ENCODE results near the gene CCDC144A. TPM values are rescaled to one million over a fixed set of nuclear protein-coding genes. Genes with fewer than 3 reads are reported as not detected.
"Not testable (repeated sequence)": the region's sequence is repeated elsewhere in the genome, so short reads cannot be mapped to it uniquely, and the experiment has no call there.

The CCDC144A gene, protein sequence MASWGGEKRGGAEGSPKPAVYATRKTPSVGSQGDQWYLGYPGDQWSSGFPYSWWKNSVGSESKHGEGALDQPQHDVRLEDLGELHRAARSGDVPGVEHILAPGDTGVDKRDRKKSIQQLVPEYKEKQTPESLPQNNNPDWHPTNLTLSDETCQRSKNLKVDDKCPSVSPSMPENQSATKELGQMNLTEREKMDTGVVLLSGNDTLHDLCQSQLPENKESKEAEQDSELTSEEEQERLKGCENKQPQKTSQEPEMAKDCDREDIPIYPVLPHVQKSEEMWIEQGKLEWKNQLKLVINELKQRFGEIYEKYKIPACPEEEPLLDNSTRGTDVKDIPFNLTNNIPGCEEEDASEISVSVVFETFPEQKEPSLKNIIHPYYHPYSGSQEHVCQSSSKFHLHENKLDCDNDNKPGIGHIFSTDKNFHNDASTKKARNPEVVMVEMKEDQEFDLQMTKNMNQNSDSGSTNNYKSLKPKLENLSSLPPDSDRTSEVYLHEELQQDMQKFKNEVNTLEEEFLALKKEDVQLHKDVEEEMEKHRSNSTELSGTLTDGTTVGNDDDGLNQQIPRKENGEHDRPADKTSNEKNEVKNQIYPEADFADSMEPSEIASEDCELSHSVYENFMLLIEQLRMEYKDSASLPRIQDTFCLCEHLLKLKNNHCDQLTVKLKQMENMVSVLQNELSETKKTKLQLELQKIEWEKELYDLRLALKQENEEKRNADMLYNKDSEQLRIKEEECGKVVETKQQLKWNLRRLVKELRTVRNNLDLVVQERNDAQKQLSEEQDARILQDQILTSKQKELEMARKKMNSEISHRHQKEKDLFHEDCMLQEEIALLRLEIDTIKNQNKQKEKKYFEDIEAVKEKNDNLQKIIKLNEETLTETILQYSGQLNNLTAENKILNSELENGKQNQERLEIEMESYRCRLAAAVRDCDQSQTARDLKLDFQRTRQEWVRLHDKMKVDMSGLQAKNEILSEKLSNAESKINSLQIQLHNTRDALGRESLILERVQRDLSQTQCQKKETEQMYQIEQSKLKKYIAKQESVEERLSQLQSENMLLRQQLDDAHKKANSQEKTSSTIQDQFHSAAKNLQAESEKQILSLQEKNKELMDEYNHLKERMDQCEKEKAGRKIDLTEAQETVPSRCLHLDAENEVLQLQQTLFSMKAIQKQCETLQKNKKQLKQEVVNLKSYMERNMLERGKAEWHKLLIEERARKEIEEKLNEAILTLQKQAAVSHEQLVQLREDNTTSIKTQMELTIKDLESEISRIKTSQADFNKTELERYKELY (N-terminal part only)
- 0.22 and 0.36 TPM in 2 replicates for polyA plus RNA-seq (2011; rRNA removed)
- polyA minus RNA-seq (2011; rRNA and poly(A)+ RNA removed) = 0.55 and 1.4 TPM in 2 replicates

- CTCF ChIA-PET; POLR2A ChIA-PET; DNase-seq (ENCODE audit: low read depth, low spot score); H3K4me3 ChIP-seq (ENCODE audit: low read depth, low read length); H3K27me3 ChIP-seq (ENCODE audit: control insufficient read depth, insufficient read depth, low read length); H3K27ac ChIP-seq (ENCODE audit: low read depth, low read length): not testable (repeated sequence)
- TF ChIP-seq, protein P1, sequence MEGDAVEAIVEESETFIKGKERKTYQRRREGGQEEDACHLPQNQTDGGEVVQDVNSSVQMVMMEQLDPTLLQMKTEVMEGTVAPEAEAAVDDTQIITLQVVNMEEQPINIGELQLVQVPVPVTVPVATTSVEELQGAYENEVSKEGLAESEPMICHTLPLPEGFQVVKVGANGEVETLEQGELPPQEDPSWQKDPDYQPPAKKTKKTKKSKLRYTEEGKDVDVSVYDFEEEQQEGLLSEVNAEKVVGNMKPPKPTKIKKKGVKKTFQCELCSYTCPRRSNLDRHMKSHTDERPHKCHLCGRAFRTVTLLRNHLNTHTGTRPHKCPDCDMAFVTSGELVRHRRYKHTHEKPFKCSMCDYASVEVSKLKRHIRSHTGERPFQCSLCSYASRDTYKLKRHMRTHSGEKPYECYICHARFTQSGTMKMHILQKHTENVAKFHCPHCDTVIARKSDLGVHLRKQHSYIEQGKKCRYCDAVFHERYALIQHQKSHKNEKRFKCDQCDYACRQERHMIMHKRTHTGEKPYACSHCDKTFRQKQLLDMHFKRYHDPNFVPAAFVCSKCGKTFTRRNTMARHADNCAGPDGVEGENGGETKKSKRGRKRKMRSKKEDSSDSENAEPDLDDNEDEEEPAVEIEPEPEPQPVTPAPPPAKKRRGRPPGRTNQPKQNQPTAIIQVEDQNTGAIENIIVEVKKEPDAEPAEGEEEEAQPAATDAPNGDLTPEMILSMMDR (IDR thresholded peaks at IDR 0.05; ENCODE audit: low read depth, low read length) = peak; percentile 3; the same call in 1 of the 2 replicates
- peaks cover 11% of the 10 kb centered on the region; the same call in 1 of the 2 replicates for H3K9me3 ChIP-seq (ENCODE audit: control insufficient read depth, insufficient read depth, low read length)
Observed at GRCh38 chr17:16689731-16690281, at the start of gene CCDC144A. Gene CCDC144A (plus strand): TSS chr17:16690241. CDS start chr17:16690401, 160 bp downstream.

DNA sequence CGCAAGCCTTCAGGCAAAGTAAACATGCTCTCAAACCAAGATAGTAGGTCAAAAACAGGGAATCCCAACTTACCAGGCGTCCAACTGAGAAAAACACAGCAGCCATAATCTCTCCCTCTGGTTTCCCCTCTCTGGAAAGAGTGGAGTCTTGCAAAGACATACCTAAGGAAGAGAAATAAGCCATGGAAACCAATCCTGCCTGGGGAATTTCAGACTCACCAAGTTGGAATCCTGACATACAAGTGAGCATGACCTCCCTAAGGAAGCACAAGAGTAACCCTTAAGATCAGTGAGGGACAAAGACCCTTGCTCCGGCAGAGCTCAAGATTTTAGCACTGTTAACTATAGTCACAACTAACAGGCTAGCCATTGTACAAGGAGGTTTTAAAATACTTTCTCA, 40.5 kb upstream of the CCDC144A start:
- H3K27ac ChIP-seq (ENCODE audit: low read depth, low read length) = no peak overlapping the region
- no peak for DNase-seq (ENCODE audit: low read depth, low spot score)
- CTCF ChIA-PET = interaction anchor here (1.6 kb wide), 1 partner anchor 60 kb away, joined by 5 read pairs; no protein-coding TSS in a partner anchor
- H3K27me3 ChIP-seq (ENCODE audit: control insufficient read depth, insufficient read depth, low read length) = no peaks in the 10 kb centered on the region
- H3K4me3 ChIP-seq (ENCODE audit: low read depth, low read length) = no peak overlapping the region
- peaks cover 4% of the 10 kb centered on the region; the same call in 1 of the 2 replicates for H3K9me3 ChIP-seq (ENCODE audit: control insufficient read depth, insufficient read depth, low read length)
- TF ChIP-seq, protein P1 (IDR thresholded peaks at IDR 0.05; ENCODE audit: low read depth, low read length) = no peak
- POLR2A ChIA-PET = no interaction called here

- no peak for DNase-seq (ENCODE audit: low read depth, low spot score)
- peak overlapping the region; percentile 76; the same call in 1 of the 2 replicates for H3K4me3 ChIP-seq (ENCODE audit: low read depth, low read length)
- H3K27me3 ChIP-seq (ENCODE audit: control insufficient read depth, insufficient read depth, low read length) = peaks cover 3% of the 10 kb centered on the region
- peaks cover 4% of the 10 kb centered on the region; the same call in 1 of the 2 replicates for H3K9me3 ChIP-seq (ENCODE audit: control insufficient read depth, insufficient read depth, low read length)
- CTCF ChIA-PET = interaction anchor here (0.9 to 1.9 kb wide), 3 partner anchors 63 to 339 kb away, joined by 3 to 13 read pairs (median 3); no protein-coding TSS in a partner anchor
- POLR2A ChIA-PET = no interaction called here
- TF ChIP-seq, protein P1 (IDR thresholded peaks at IDR 0.05; ENCODE audit: low read depth, low read length) = no peak
- H3K27ac ChIP-seq (ENCODE audit: low read depth, low read length) = no peak overlapping the region
Observed at GRCh38 chr17:16652252-16652651, 37.8 kb upstream of the CCDC144A start.

- Histone ChIP-seq H3K4me3 (ENCODE audit: low read depth, low read length) (peak overlapping the region; percentile 76), H3K9me3 (ENCODE audit: control insufficient read depth, insufficient read depth, low read length) (peaks cover 4% of the 10 kb centered on the region; the same call in 1 of the 2 replicates), H3K27ac (ENCODE audit: low read depth, low read length) (peak overlapping the region; percentile 42), H3K27me3 (ENCODE audit: control insufficient read depth, insufficient read depth, low read length) (peaks cover 3% of the 10 kb centered on the region)
- no peak for DNase-seq (ENCODE audit: low read depth, low spot score)
- TF ChIP-seq, protein P1 (IDR thresholded peaks at IDR 0.05; ENCODE audit: low read depth, low read length) = no peak
- ChIA-PET CTCF (interaction anchor here (0.9 to 1.9 kb wide), 3 partner anchors 64 to 339 kb away, joined by 3 to 13 read pairs (median 3); no protein-coding TSS in a partner anchor), POLR2A (no interaction called here)
Observed at GRCh38 chr17:16652847-16653366, 37.1 kb upstream of the CCDC144A start.

Measured in AG04450 (cell line).